Measurements from ENCODE around the gene RETN.

Gene RETN

GRCh38 chr19:7709932-7710460, 41.1 kb downstream of the RETN start:
- no peak for DNase-seq

- no peak for DNase-seq
These were observed 41.8 kb downstream of the RETN start for GRCh38 chr19:7710616-7711015.

GRCh38 chr19:7715671-7716070, 46.8 kb downstream of the RETN start:
- no peak for DNase-seq

- no peak for DNase-seq
These were observed 47.9 kb downstream of the RETN start for GRCh38 chr19:7716762-7717161.

- DNase-seq, result no peak
These were observed 49.8 kb downstream of the RETN start for GRCh38 chr19:7718668-7719067.
